Left forelimb (tissue), 1 donor: ENCODE results near the gene PSORS1C1.
"Not testable (repeated sequence)": the region's sequence is repeated elsewhere in the genome, so short reads cannot be mapped to it uniquely, and the experiment has no call there.

Experiments
- DNase-seq: peaks from one replicate; pipeline ENCODE4 v3.0.0-alpha.2; 2018; ENCODE audit warnings: low spot score

PSORS1C1 gene

GRCh38 chr6:31158863-31159855 is 44.6 kb downstream of the PSORS1C1 start:
- DNase-seq: no peak

GRCh38 chr6:31161216-31162126 is 46.9 kb downstream of the PSORS1C1 start:
- DNase-seq: no peak

GRCh38 chr6:31162463-31163165 is 48.0 kb downstream of the PSORS1C1 start:
- no peak for DNase-seq

- no peak for DNase-seq
These were observed 49.3 kb downstream of the PSORS1C1 start for GRCh38 chr6:31163922-31164321.

- DNase-seq: not testable (repeated sequence)
These were observed 50.0 kb downstream of the PSORS1C1 start for GRCh38 chr6:31164475-31165063.

GRCh38 chr6:31165064-31165832 is 50.6 kb downstream of the PSORS1C1 start:
- not testable (repeated sequence) for DNase-seq

GRCh38 chr6:31165986-31166385 is 51.4 kb downstream of the PSORS1C1 start:
- no peak for DNase-seq

- no peak for DNase-seq
These were observed 54.0 kb downstream of the PSORS1C1 start for GRCh38 chr6:31168606-31169005.

- DNase-seq: no peak
These were observed 54.7 kb downstream of the PSORS1C1 start for GRCh38 chr6:31169123-31169857.

GRCh38 chr6:31169858-31170599 is 55.4 kb downstream of the PSORS1C1 start:
- not testable (repeated sequence) for DNase-seq

- no peak for DNase-seq
These were observed 55.9 kb downstream of the PSORS1C1 start, which contains the start of gene POU5F1 for GRCh38 chr6:31170600-31170881. TSS of gene POU5F1 (minus strand) at chr6:31170682. CDS start at chr6:31170620, 62 bp downstream.

- no peak for DNase-seq
These were observed 56.5 kb downstream of the PSORS1C1 start for GRCh38 chr6:31170987-31171671.

- no peak for DNase-seq
These were observed 57.6 kb downstream of the PSORS1C1 start for GRCh38 chr6:31171931-31172905.

- no peak for DNase-seq
These were observed 58.4 kb downstream of the PSORS1C1 start for GRCh38 chr6:31172973-31173384.

GRCh38 chr6:31173406-31173805 is 58.8 kb downstream of the PSORS1C1 start:
- DNase-seq: no peak

GRCh38 chr6:31174378-31174777 is 59.8 kb downstream of the PSORS1C1 start:
- DNase-seq: no peak

- no peak for DNase-seq
These were observed 61.4 kb downstream of the PSORS1C1 start for GRCh38 chr6:31175971-31176370.
